HEK293 (cell line): ENCODE results near the gene NPIPB2.

Experiments used
- IKZF3 ChIP-seq: fragments of 450-650 bp; IDR thresholded peaks from 2 replicates; pipeline ENCODE4 v1.5.0; 2018; ENCODE audit warnings: missing biosample characterization, mild to moderate bottlenecking, missing genetic modification characterization, moderate library complexity
- MZF1 ChIP-seq: fragments of 450-650 bp; formaldehyde crosslinking; IDR thresholded peaks from 2 replicates; pipeline ENCODE4 v1.5.1; 2017; ENCODE audit warnings: missing biosample characterization, missing genetic modification characterization, borderline replicate concordance
- RBAK ChIP-seq: fragments of 450-650 bp; formaldehyde crosslinking; IDR thresholded peaks from 2 replicates; pipeline ENCODE4 v1.5.1; 2016; ENCODE audit warnings: missing biosample characterization, missing genetic modification characterization
- ZBTB48 ChIP-seq: fragments of 450-650 bp; formaldehyde crosslinking; IDR thresholded peaks from 2 replicates; pipeline ENCODE4 v1.5.1; 2016; ENCODE audit warnings: missing biosample characterization, missing genetic modification characterization
- ZFP3 ChIP-seq: fragments of 450-650 bp; formaldehyde crosslinking; IDR thresholded peaks from 2 replicates; pipeline ENCODE4 v1.5.1; 2016; ENCODE audit warnings: low read depth, missing biosample characterization, missing genetic modification characterization
- ZFP69B ChIP-seq: fragments of 450-650 bp; formaldehyde crosslinking; IDR thresholded peaks from 2 replicates; pipeline ENCODE4 v1.5.1; 2016; ENCODE audit warnings: missing biosample characterization, missing genetic modification characterization
- ZNF114 ChIP-seq: fragments of 450-650 bp; formaldehyde crosslinking; IDR thresholded peaks from 2 replicates; pipeline ENCODE4 v1.5.0; 2017; ENCODE audit warnings: missing biosample characterization, missing genetic modification characterization
- ZNF211 ChIP-seq: fragments of 450-650 bp; formaldehyde crosslinking; IDR thresholded peaks from 2 replicates; pipeline ENCODE4 v1.5.1; 2016; ENCODE audit warnings: low read depth, missing biosample characterization, missing genetic modification characterization
- ZNF214 ChIP-seq: fragments of 450-650 bp; formaldehyde crosslinking; IDR thresholded peaks from 2 replicates; pipeline ENCODE4 v1.5.1; 2017; ENCODE audit warnings: missing biosample characterization, mild to moderate bottlenecking, missing genetic modification characterization, borderline replicate concordance
- ZNF24 ChIP-seq: fragments of 450-650 bp; formaldehyde crosslinking; IDR thresholded peaks from 2 replicates; pipeline ENCODE4 v1.5.1; 2016; ENCODE audit warnings: missing biosample characterization, missing genetic modification characterization
- ZNF366 ChIP-seq: fragments of 450-650 bp; formaldehyde crosslinking; conservative IDR thresholded peaks from 2 replicates; pipeline ENCODE4 v1.5.1; 2016; ENCODE audit warnings: missing biosample characterization, missing genetic modification characterization
- ZNF37A ChIP-seq: fragments of 450-650 bp; IDR thresholded peaks from 2 replicates; pipeline ENCODE4 v1.5.1; 2018; ENCODE audit warnings: missing biosample characterization, missing genetic modification characterization
- ZNF596 ChIP-seq: fragments of 450-650 bp; IDR thresholded peaks from 2 replicates; pipeline ENCODE4 v1.5.0; 2018; ENCODE audit warnings: missing biosample characterization, mild to moderate bottlenecking, missing genetic modification characterization, moderate library complexity
- ZNF621 ChIP-seq: fragments of 450-650 bp; formaldehyde crosslinking; IDR thresholded peaks from 2 replicates; pipeline ENCODE4 v1.5.1; 2017; ENCODE audit warnings: missing biosample characterization, missing genetic modification characterization
- ZNF654 ChIP-seq: fragments of 450-650 bp; formaldehyde crosslinking; IDR thresholded peaks from 2 replicates; pipeline ENCODE4 v1.5.1; 2016; ENCODE audit warnings: low read depth, missing biosample characterization, missing genetic modification characterization
- ZNF677 ChIP-seq: fragments of 450-650 bp; IDR thresholded peaks from 2 replicates; pipeline ENCODE4 v1.5.0; 2018; ENCODE audit warnings: missing biosample characterization, mild to moderate bottlenecking, missing genetic modification characterization, moderate library complexity
- ZNF776 ChIP-seq: fragments of 450-650 bp; formaldehyde crosslinking; IDR thresholded peaks from 2 replicates; pipeline ENCODE4 v1.5.0; 2017; ENCODE audit warnings: missing biosample characterization, missing genetic modification characterization, borderline replicate concordance
- ZNF791 ChIP-seq: fragments of 450-650 bp; formaldehyde crosslinking; IDR thresholded peaks from 2 replicates; pipeline ENCODE4 v1.5.1; 2016; ENCODE audit warnings: missing biosample characterization, missing genetic modification characterization
- TF ChIP-seq, protein P1 (sequence below): fragments of 450-650 bp; formaldehyde crosslinking; IDR thresholded peaks from 2 replicates; pipeline ENCODE4 v1.5.1; 2016; ENCODE audit warnings: missing biosample characterization, missing genetic modification characterization
- TF ChIP-seq, protein P2 (sequence below): fragments of 450-650 bp; IDR thresholded peaks from 2 replicates; pipeline ENCODE4 v1.5.1; 2018; ENCODE audit warnings: missing biosample characterization, mild to moderate bottlenecking, missing genetic modification characterization
- TF ChIP-seq, protein P3 (sequence below): fragments of 450-650 bp; formaldehyde crosslinking; IDR thresholded peaks from 2 replicates; pipeline ENCODE4 v1.5.1; 2016; ENCODE audit warnings: missing biosample characterization, missing genetic modification characterization
- TF ChIP-seq, protein P4 (sequence below): fragments of 450-650 bp; formaldehyde crosslinking; IDR thresholded peaks from 2 replicates; pipeline ENCODE4 v1.5.1; 2016; ENCODE audit warnings: missing biosample characterization, missing genetic modification characterization
- TF ChIP-seq, protein P5 (sequence below): fragments of 450-650 bp; formaldehyde crosslinking; IDR thresholded peaks from 2 replicates; pipeline ENCODE4 v1.5.1; 2016; ENCODE audit warnings: missing biosample characterization, missing genetic modification characterization, borderline replicate concordance
- TF ChIP-seq, protein P6 (sequence below): fragments of 450-650 bp; formaldehyde crosslinking; IDR thresholded peaks from 2 replicates; pipeline ENCODE4 v1.5.1; 2016; ENCODE audit warnings: missing biosample characterization, missing genetic modification characterization
- TF ChIP-seq, protein P7 (sequence below): fragments of 450-650 bp; formaldehyde crosslinking; IDR thresholded peaks from 2 replicates; pipeline ENCODE4 v1.5.1; 2016; ENCODE audit warnings: missing biosample characterization, missing genetic modification characterization

Gene NPIPB2

DNA sequence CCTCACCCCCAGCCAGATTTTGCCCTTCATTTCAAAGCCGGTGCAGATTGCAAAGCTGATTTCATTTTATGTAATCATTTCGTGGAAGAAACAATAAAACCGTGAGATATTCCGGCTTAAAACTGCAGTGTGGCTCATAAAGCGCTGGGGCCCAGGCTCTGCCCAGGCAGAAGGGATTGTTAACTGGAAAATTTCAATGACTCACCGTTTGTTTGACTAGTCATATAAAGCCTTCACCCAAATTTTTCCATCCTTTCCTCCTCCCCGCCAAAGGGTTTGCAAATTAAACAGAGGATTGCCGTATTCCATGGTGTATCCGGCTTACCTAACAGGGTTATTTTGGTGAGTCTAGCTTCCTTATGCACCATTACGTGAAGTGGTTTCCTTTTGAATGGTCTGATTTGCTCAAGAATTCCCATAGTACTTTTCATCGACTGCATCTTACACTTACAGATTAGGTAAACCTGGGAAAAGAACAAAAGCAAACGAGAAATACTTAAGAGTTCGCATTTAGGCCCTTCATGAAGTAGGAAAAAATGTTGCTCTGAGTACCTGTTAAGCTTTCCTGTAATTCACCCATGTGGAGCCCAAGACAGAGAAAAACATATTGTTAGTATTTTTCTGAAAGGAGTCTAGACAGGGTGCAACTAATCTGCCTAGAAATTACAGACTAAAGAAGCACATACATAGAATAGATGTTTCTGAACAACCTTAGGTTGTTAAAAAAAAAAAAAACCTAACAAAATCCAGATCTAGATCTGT is 25.1 kb downstream of the NPIPB2 start (continued):
- TF ChIP-seq, protein P1, sequence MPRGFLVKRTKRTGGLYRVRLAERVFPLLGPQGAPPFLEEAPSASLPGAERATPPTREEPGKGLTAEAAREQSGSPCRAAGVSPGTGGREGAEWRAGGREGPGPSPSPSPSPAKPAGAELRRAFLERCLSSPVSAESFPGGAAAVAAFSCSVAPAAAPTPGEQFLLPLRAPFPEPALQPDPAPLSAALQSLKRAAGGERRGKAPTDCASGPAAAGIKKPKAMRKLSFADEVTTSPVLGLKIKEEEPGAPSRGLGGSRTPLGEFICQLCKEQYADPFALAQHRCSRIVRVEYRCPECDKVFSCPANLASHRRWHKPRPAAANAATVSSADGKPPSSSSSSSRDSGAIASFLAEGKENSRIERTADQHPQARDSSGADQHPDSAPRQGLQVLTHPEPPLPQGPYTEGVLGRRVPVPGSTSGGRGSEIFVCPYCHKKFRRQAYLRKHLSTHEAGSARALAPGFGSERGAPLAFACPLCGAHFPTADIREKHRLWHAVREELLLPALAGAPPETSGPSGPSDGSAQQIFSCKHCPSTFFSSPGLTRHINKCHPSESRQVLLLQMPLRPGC (tag by site-specific recombination) = peak; percentile 33; the same call in 1 of the 2 replicates
- no peak for TF ChIP-seq ZNF776 (tag by site-specific recombination)
- TF ChIP-seq, protein P2, sequence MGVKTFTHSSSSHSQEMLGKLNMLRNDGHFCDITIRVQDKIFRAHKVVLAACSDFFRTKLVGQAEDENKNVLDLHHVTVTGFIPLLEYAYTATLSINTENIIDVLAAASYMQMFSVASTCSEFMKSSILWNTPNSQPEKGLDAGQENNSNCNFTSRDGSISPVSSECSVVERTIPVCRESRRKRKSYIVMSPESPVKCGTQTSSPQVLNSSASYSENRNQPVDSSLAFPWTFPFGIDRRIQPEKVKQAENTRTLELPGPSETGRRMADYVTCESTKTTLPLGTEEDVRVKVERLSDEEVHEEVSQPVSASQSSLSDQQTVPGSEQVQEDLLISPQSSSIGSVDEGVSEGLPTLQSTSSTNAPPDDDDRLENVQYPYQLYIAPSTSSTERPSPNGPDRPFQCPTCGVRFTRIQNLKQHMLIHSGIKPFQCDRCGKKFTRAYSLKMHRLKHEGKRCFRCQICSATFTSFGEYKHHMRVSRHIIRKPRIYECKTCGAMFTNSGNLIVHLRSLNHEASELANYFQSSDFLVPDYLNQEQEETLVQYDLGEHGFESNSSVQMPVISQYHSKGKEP (tag by site-specific recombination) = 0 out of 2 replicates have a peak, but pooled peaks have one; percentile 21
- no peak for TF ChIP-seq ZNF654
- no peak for TF ChIP-seq ZNF621
- peak; percentile 46 for TF ChIP-seq ZFP69B
- no peak for TF ChIP-seq ZNF214 (tag by site-specific recombination)
- no peak for TF ChIP-seq ZNF211 (tag by site-specific recombination)
- TF ChIP-seq, protein P3, sequence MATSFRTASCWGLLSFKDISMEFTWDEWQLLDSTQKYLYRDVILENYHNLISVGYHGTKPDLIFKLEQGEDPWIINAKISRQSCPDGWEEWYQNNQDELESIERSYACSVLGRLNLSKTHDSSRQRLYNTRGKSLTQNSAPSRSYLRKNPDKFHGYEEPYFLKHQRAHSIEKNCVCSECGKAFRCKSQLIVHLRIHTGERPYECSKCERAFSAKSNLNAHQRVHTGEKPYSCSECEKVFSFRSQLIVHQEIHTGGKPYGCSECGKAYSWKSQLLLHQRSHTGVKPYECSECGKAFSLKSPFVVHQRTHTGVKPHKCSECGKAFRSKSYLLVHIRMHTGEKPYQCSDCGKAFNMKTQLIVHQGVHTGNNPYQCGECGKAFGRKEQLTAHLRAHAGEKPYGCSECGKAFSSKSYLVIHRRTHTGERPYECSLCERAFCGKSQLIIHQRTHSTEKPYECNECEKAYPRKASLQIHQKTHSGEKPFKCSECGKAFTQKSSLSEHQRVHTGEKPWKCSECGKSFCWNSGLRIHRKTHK (tag by site-specific recombination) = no peak
- no peak for TF ChIP-seq RBAK (tag by site-specific recombination)
- TF ChIP-seq, protein P4, sequence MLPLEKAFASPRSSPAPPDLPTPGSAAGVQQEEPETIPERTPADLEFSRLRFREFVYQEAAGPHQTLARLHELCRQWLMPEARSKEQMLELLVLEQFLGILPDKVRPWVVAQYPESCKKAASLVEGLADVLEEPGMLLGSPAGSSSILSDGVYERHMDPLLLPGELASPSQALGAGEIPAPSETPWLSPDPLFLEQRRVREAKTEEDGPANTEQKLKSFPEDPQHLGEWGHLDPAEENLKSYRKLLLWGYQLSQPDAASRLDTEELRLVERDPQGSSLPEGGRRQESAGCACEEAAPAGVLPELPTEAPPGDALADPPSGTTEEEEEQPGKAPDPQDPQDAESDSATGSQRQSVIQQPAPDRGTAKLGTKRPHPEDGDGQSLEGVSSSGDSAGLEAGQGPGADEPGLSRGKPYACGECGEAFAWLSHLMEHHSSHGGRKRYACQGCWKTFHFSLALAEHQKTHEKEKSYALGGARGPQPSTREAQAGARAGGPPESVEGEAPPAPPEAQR (tag by site-specific recombination) = no peak
- TF ChIP-seq, protein P5, sequence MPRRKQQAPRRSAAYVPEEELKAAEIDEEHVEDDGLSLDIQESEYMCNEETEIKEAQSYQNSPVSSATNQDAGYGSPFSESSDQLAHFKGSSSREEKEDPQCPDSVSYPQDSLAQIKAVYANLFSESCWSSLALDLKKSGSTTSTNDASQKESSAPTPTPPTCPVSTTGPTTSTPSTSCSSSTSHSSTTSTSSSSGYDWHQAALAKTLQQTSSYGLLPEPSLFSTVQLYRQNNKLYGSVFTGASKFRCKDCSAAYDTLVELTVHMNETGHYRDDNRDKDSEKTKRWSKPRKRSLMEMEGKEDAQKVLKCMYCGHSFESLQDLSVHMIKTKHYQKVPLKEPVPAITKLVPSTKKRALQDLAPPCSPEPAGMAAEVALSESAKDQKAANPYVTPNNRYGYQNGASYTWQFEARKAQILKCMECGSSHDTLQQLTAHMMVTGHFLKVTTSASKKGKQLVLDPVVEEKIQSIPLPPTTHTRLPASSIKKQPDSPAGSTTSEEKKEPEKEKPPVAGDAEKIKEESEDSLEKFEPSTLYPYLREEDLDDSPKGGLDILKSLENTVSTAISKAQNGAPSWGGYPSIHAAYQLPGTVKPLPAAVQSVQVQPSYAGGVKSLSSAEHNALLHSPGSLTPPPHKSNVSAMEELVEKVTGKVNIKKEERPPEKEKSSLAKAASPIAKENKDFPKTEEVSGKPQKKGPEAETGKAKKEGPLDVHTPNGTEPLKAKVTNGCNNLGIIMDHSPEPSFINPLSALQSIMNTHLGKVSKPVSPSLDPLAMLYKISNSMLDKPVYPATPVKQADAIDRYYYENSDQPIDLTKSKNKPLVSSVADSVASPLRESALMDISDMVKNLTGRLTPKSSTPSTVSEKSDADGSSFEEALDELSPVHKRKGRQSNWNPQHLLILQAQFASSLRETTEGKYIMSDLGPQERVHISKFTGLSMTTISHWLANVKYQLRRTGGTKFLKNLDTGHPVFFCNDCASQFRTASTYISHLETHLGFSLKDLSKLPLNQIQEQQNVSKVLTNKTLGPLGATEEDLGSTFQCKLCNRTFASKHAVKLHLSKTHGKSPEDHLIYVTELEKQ = 0 out of 2 replicates have a peak, but pooled peaks have one; percentile 9
- no peak for TF ChIP-seq ZNF114 (tag by site-specific recombination)
- no peak for TF ChIP-seq ZNF37A (tag by site-specific recombination)
- TF ChIP-seq, protein P6, sequence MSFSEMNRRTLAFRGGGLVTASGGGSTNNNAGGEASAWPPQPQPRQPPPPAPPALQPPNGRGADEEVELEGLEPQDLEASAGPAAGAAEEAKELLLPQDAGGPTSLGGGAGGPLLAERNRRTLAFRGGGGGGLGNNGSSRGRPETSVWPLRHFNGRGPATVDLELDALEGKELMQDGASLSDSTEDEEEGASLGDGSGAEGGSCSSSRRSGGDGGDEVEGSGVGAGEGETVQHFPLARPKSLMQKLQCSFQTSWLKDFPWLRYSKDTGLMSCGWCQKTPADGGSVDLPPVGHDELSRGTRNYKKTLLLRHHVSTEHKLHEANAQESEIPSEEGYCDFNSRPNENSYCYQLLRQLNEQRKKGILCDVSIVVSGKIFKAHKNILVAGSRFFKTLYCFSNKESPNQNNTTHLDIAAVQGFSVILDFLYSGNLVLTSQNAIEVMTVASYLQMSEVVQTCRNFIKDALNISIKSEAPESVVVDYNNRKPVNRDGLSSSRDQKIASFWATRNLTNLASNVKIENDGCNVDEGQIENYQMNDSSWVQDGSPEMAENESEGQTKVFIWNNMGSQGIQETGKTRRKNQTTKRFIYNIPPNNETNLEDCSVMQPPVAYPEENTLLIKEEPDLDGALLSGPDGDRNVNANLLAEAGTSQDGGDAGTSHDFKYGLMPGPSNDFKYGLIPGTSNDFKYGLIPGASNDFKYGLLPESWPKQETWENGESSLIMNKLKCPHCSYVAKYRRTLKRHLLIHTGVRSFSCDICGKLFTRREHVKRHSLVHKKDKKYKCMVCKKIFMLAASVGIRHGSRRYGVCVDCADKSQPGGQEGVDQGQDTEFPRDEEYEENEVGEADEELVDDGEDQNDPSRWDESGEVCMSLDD = no peak
- TF ChIP-seq ZNF366 (tag by site-specific recombination) = peak; percentile 77
- TF ChIP-seq IKZF3 (tag by site-specific recombination) = peak; percentile 75
- TF ChIP-seq ZNF791 (tag by site-specific recombination) = no peak
- TF ChIP-seq MZF1 (tag by site-specific recombination) = peak; percentile 97
- no peak for TF ChIP-seq ZBTB48 (tag by site-specific recombination)
- TF ChIP-seq ZFP3 = no peak
- TF ChIP-seq ZNF596 (tag by site-specific recombination) = no peak
- TF ChIP-seq ZNF677 (tag by site-specific recombination) = no peak
- TF ChIP-seq, protein P7, sequence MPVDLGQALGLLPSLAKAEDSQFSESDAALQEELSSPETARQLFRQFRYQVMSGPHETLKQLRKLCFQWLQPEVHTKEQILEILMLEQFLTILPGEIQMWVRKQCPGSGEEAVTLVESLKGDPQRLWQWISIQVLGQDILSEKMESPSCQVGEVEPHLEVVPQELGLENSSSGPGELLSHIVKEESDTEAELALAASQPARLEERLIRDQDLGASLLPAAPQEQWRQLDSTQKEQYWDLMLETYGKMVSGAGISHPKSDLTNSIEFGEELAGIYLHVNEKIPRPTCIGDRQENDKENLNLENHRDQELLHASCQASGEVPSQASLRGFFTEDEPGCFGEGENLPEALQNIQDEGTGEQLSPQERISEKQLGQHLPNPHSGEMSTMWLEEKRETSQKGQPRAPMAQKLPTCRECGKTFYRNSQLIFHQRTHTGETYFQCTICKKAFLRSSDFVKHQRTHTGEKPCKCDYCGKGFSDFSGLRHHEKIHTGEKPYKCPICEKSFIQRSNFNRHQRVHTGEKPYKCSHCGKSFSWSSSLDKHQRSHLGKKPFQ (tag by site-specific recombination) = no peak
- no peak for TF ChIP-seq ZNF24
